HepG2 (cell line): ENCODE data around the gene DZIP1L. TPM values are rescaled to one million over a fixed set of nuclear protein-coding genes. Genes with fewer than 3 reads are reported as not detected.

Experiments
- CBX1 ChIP-seq: IDR thresholded peaks from one replicate; pipeline ENCODE4 v1.6.1; 2016; ENCODE audit warnings: antibody characterized with exemption, low read depth
- CSRNP1 ChIP-seq: sonication (generic); formaldehyde crosslinking; IDR thresholded peaks from 2 replicates; pipeline ENCODE4 v1.8.1; 2023; ENCODE audit warnings: mild to moderate bottlenecking, missing genetic modification reagents
- CTCF ChIP-seq: sonication (generic); formaldehyde crosslinking; IDR thresholded peaks from 2 replicates; pipeline ENCODE4 v1.5.0; 2020; ENCODE audit warnings: mild to moderate bottlenecking, missing genetic modification reagents, moderate library complexity
- KDM1A ChIP-seq: IDR thresholded peaks from 2 replicates; pipeline ENCODE4 v1.6.1; 2016; ENCODE audit warnings: missing compliant biosample characterization
- KMT2A ChIP-seq: sonication (generic); formaldehyde crosslinking; IDR thresholded peaks from 2 replicates; pipeline ENCODE4 v1.4.0; 2020; ENCODE audit warnings: missing genetic modification reagents
- MYPOP ChIP-seq: sonication (generic); formaldehyde crosslinking; IDR thresholded peaks from 2 replicates; pipeline ENCODE4 v1.8.1; 2023; ENCODE audit warnings: mild to moderate bottlenecking, moderate library complexity, missing genetic modification reagents
- STAG1 ChIP-seq: sonication (generic); formaldehyde crosslinking; IDR thresholded peaks from 2 replicates; pipeline ENCODE4 v1.4.0; 2020; ENCODE audit warnings: missing genetic modification reagents
- ZFP91 ChIP-seq: sonication (generic); formaldehyde crosslinking; IDR thresholded peaks from 2 replicates; pipeline ENCODE4 v1.9.0; 2022; ENCODE audit warnings: missing genetic modification reagents, mild to moderate bottlenecking, borderline replicate concordance
- polyA plus RNA-seq, 8 experiments: library from polyadenylated mRNA; depleted of rRNA in 3 of 8; stranded (reverse) in 7 of 8; unstranded in 1 of 8; fragments of >200 nt; fragmentation: Illumina TruSeq in 4 of 8; extraction: Trizol in 4 of 8; gene quantifications; 2 replicates each; pipeline versions ENCODE4 v1.2.1 to v1.2.3, GENCODE V29; 2011 to 2016; ENCODE audit warnings: low read depth in 4 of 8, missing spikeins in 1 of 8, mixed read lengths in 1 of 8; ENCODE audit not compliant: insufficient read depth in 1 of 8
- total RNA-seq, 5 experiments: library from RNA; depleted of rRNA; stranded (reverse); fragments of >200 nt; fragmentation: Illumina TruSeq; extraction: Trizol; gene quantifications; 2 replicates each; pipeline ENCODE4 v1.2.3, GENCODE V29; 2016; ENCODE audit warnings: low read depth in 1 of 5

DZIP1L gene
- total and polyA plus RNA-seq, 2 of the 13 experiments (the other 11 are each of a cell fraction or from before 2014, with no cell fraction given) = 0.90 to 1.2 TPM

- peak; percentile 48; the same call in 1 of the 2 replicates for TF ChIP-seq MYPOP (CRISPR knock-in tag)
- no peak for TF ChIP-seq KDM1A (CRISPR knock-in tag)
- TF ChIP-seq CBX1 = peak; percentile 6
- peak; percentile 24; the same call in 1 of the 2 replicates for TF ChIP-seq KMT2A
- peak; percentile 51; the same call in 1 of the 2 replicates for TF ChIP-seq CSRNP1 (CRISPR knock-in tag)
- TF ChIP-seq ZFP91 (CRISPR knock-in tag) = peak; percentile 71
- peak; percentile 21; the same call in 1 of the 2 replicates for TF ChIP-seq STAG1
- TF ChIP-seq CTCF (CRISPR knock-in tag) = peak; percentile 58; the same call in 1 of the 2 replicates
Observed at GRCh38 chr3:138114988-138115971, at the start of gene DZIP1L (continued).
